Activated CD8-positive, alpha-beta memory T cell treated with anti-CD3 and anti-CD28 coated beads for 36 hours (primary cell): ENCODE measurements around the gene RAI1. TPM values are rescaled to one million over a fixed set of nuclear protein-coding genes. Genes with fewer than 3 reads are reported as not detected.

Experiments
- CTCF ChIA-PET: fragments of 350-600 bp; sonication (Branson Sonifier 250); formaldehyde crosslinking; loops from one replicate; lab custom pipeline; 2021; ENCODE audit warnings: antibody characterized with exemption; lab: Charles Lee
- POLR2A ChIA-PET: fragments of 350-600 bp; sonication (Branson Sonifier 250); formaldehyde crosslinking; loops from one replicate; lab custom pipeline; 2021; ENCODE audit warnings: antibody characterized with exemption; lab: Charles Lee
- total RNA-seq, 2 experiments: library from RNA; stranded (reverse); gene quantifications; one replicate each; pipeline ENCODE4 v1.2.3, GENCODE V29; 2021

Gene RAI1
- total RNA-seq, 2 experiments from 2014 or later: 21.3 to 21.6 TPM

DNA sequence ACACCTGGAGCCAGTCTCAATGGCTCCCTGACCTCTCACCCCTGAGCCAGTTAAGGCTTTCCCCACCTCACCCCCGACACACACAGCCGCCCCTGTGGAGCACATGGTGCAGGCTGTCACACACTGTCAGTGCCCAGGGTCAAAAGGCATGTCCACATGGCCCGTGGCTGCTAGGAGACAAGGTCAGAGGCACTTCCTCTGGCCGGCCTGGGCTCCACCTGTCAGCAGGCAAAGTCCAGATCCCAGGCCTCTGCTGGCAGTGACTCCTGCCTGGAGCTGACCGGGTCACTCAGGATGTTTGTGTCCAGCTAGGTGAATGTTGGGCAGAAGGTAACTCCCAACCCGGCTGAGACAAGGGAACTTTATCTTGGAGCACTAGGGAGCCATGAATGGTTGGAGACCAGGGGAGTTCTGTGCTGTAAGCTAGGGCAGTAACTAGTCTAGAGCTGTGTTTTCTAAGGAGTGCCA lies 149.5 kb downstream of the RAI1 start:
- ChIA-PET CTCF (interaction anchor here (1.1 kb wide), 1 partner anchor 29 kb away, joined by 3 read pairs; no protein-coding TSS in a partner anchor), POLR2A (interaction anchor here (1.4 kb wide), 1 partner anchor 24 kb away, joined by 3 read pairs; no protein-coding TSS in a partner anchor)

DNA sequence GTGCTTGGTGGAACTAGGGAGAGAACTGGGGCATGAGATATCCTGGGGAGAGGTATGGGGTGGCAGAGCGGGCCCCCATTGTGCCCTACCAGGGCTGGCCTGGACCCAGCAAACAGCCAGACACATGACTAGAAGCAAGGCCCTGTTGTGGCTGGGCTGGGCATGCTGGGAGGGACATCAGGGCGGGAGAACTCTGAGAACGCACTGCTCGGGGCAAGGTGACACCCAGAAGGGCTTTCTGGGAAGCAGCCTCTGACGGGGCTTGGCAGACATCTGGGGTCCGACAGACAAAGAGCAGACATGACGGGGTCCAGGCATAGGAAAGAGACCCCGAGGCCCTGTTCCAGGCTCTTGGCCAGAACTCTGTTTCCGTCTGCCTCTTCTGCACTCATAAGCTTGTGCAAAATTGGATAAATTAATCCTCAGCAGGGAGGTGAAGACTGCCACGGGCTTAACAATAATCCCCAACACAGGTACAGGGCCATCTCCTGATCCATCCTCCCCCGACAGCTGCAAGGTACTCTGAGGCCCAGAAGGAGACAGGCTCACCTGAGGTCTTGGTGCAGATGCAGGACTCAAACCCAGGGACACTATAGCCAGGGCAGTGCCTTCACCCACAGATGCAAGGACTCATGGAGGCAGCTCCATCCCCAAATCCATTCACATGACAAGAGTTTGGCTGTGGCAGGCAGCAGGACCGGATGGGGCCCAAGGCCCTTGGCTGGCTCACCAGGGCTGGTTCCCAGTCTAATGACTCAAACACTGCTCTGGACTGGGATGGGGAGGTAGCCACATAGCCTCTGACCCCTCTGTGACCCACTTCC lies 150.2 kb downstream of the RAI1 start:
- POLR2A ChIA-PET: interaction anchor here (7.8 kb wide), 1 partner anchor 23 kb away, joined by 65 read pairs; no protein-coding TSS in a partner anchor
- CTCF ChIA-PET: interaction anchor here (1.1 kb wide), 1 partner anchor 28 kb away, joined by 3 read pairs; no protein-coding TSS in a partner anchor

DNA sequence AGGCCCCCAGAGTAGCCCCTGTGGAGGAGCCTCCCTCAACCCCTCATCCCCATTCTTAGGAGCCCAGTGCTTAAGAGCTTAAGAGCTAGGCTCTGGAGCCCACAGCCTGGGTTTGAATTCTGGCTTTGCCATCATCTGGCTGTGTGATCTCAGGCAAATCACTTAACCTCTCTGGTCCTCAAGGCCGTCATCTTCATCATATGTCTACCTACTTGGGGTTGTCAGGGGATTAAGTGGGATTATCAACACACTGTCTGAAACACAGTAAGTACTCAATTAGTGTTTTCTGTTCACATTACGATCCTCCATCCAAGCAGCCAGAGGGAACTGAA lies 150.7 kb downstream of the RAI1 start:
- POLR2A ChIA-PET: interaction anchor here (7.8 kb wide), 1 partner anchor 23 kb away, joined by 65 read pairs; no protein-coding TSS in a partner anchor
- CTCF ChIA-PET: no interaction called here

DNA sequence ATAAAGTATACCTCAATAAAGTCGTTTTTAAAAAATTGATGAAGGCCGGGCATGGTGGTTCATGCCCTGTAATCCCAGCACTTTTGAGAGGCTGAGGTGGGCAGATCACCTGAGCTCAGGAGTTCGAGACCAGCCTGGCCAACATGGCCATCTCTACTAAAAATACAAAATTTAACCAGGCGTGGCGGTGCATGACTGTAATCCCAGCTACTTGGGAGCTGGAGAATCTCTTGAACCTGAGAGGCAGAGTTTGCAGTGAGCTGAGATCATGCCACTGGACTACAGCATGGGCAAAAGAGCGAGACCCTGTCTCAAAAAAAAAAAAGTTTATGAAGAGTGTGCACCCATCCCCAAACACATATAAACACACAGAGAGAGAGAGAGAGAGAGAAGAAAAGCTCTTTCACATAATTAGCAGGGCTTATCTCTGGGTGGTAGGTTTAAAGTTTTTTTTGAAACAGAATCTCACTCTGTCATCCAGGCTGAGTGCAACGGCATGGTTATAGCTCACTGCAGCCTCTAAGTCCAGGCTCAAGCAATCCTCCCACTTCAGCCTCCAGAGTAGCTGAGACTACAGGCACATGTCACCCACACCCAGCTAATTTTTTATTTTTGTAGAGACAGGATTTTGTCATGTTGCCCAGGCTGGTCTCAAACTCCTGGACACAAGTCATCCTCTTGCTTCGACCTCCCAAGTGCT lies 152.6 kb downstream of the RAI1 start:
- ChIA-PET POLR2A (interaction anchor here (1.1 to 7.8 kb wide), 3 partner anchors 8 to 21 kb away, joined by 4 to 65 read pairs (median 47); no protein-coding TSS in a partner anchor), CTCF (interaction anchor here (1.3 to 2.3 kb wide), 4 partner anchors 8 to 27 kb away, joined by 3 to 5 read pairs (median 4); no protein-coding TSS in a partner anchor)

DNA sequence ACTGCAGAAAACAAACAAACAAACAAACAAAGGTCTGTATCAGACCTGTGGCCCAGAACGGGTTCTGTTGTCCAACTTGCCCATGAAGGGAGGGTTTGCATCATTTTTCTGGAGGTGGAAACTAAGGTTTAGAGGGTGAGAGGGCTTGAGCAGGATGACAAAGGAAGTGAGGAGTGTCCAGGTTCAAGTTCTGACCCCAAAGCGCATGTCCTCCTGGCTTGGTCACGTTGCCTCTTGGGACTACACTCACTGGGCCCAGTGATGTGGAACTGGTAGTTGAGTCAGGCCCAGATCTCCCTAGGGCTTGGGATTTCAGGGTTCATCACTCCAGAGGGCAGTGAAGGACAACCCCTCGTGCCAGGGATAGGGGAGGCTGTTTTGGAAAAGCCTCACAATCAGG lies 153.7 kb downstream of the RAI1 start:
- POLR2A ChIA-PET: interaction anchor here (4.5 to 7.8 kb wide), 2 partner anchors 10 to 20 kb away, joined by 47 to 65 read pairs; no protein-coding TSS in a partner anchor

DNA sequence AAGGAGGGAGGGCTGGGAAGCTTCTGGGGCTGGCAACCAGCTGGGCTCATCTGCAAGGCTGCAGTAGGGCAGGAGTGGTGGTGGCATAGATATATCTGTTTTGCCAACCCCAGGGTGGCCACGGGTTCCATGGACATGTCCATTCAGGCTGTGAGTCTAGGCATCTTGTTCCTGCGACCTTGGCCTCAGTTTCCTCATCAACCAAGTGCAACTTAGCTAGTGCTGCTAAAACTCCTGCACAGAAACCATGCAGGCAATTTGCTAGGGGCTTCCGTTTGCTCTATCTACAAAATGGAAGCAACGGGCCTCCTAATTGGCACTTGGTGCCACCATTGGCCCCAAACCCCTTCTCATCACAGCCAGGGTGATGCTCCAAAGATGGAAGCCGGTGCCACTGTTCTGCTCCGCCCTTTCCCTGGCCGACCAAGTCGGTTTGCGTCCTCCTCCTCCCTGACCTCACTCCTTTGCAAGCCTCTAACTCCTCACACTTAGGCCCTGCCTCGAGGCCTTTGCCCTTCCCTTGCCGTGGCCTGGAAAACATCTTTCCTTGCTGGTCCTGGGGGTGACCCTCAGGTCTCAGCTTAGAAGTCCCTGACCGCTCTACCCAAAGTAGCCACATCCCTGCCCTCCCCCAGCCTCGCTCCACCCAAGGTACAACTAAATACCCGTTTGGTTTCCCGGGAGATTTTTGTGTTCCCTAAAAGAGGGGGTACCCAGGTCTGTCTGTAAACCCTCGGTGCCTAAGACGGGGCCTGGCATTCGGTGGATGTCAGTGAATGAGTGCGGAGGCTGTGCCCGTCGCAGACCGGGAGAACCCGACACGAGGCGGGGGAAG lies 154.4 kb downstream of the RAI1 start:
- ChIA-PET CTCF (interaction anchor here (1.0 to 4.5 kb wide), 8 partner anchors 10 to 122 kb away, joined by 3 to 32 read pairs (median 6); no protein-coding TSS in a partner anchor), POLR2A (interaction anchor here (0.5 to 7.8 kb wide), 18 partner anchors 10 to 245 kb away, joined by 3 to 65 read pairs (median 6); partner anchors contain the start of genes DRC3 and TOM1L2)

More for the DNA sequence above, 153.7 kb downstream of the RAI1 start:
- CTCF ChIA-PET: interaction anchor here (1.3 to 2.3 kb wide), 3 partner anchors 9 to 26 kb away, joined by 3 to 4 read pairs (median 3); no protein-coding TSS in a partner anchor

DNA sequence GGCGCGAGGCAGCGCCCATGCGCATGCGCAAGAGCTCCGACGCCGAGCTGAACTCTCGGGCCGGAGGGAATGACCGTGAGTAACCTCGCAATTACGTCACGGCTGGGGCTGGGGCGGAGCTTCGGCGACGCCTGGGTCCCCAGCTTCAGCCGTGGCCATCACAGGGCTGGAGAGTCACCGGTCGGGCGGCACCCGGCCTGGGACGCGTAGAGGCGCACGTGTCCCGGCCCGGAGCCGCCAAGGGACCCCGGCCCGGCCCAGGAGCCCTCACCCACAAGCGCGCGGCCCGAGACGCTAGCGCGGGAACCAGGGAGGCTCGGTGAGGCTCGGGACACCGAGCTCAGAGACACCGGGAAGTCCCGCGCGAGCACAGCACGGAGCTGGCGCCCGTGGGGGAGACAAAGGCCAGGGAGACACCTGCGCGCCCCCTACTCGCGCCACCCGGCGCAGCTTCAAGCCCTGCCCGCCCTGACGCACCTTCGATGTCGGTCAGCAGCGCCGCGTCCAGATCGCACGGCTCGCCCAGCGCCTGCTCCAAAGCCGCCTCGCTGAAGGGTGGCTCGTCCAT lies 155.1 kb downstream of the RAI1 start:
- ChIA-PET POLR2A (interaction anchor here (0.5 to 7.8 kb wide), 20 partner anchors 8 to 245 kb away, joined by 3 to 65 read pairs (median 6); partner anchors contain the start of genes DRC3 and TOM1L2), CTCF (interaction anchor here (1.0 to 4.5 kb wide), 7 partner anchors 11 to 122 kb away, joined by 3 to 32 read pairs (median 6); no protein-coding TSS in a partner anchor)

DNA sequence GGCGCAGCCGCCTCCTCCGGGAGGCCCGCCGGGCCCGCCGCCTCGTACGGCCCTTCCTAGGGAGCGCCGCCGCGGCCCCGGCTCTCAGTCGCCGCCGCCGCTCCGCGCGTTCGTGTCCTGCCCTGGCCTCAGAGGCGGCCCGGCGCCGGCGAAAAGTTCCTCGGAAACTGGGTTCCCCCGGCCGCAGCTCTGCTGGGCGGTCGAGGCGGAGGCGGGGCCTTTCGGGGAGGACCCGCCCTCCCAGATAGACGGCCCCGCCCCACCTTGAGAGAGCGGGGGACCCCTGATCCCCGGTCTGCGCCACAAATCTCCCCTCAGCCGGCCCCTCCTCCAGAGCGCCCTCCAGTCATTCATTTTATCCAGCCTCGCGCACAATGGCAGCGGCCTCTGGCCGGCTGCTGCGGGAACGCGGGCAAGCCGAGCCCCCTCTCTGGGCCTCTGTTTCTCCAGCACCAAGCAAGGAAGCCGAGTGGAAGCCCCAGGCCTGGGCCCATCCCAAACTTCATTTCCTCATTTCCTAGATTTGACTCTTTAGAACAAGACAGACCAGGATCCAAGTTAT lies 155.6 kb downstream of the RAI1 start, which contains the start of gene SREBF1:
TSS of gene SREBF1 (minus strand) at position 169 of the 562 bp plus-strand sequence. CDS start 169 bp downstream, outside the sequence.
- POLR2A ChIA-PET: interaction anchor here (0.6 to 7.8 kb wide), 17 partner anchors 9 to 246 kb away, joined by 3 to 65 read pairs (median 6); no protein-coding TSS in a partner anchor
- CTCF ChIA-PET: interaction anchor here (1.0 to 4.5 kb wide), 6 partner anchors 11 to 121 kb away, joined by 3 to 32 read pairs (median 10); no protein-coding TSS in a partner anchor

DNA sequence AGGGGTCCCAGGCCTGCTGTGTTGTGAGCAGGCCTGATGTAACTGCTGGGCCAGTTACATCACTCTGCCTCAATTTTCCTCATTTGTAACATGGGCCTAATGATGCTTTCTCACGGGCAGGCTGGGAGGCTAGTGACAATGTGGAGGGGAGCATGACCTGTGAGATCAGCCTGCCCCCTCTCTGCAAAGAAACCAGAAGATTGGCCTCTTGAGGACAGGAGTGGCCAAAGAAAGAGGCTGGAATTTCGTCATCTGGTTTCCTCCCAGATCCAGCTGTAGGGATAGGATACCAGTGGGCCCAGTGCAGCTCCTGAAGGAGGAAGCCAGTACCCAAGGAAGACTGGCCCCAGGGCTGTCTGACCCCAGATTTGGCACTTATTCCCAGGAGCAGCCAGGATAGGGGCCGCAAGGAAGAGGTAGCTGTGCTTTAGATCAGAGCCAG lies 156.1 kb downstream of the RAI1 start:
- POLR2A ChIA-PET: interaction anchor here (0.8 to 7.8 kb wide), 9 partner anchors 9 to 155 kb away, joined by 3 to 65 read pairs (median 9); partner anchors contain the start of genes DRC3 and TOM1L2
- CTCF ChIA-PET: interaction anchor here (0.9 to 4.5 kb wide), 5 partner anchors 8 to 44 kb away, joined by 3 to 32 read pairs (median 16); no protein-coding TSS in a partner anchor

DNA sequence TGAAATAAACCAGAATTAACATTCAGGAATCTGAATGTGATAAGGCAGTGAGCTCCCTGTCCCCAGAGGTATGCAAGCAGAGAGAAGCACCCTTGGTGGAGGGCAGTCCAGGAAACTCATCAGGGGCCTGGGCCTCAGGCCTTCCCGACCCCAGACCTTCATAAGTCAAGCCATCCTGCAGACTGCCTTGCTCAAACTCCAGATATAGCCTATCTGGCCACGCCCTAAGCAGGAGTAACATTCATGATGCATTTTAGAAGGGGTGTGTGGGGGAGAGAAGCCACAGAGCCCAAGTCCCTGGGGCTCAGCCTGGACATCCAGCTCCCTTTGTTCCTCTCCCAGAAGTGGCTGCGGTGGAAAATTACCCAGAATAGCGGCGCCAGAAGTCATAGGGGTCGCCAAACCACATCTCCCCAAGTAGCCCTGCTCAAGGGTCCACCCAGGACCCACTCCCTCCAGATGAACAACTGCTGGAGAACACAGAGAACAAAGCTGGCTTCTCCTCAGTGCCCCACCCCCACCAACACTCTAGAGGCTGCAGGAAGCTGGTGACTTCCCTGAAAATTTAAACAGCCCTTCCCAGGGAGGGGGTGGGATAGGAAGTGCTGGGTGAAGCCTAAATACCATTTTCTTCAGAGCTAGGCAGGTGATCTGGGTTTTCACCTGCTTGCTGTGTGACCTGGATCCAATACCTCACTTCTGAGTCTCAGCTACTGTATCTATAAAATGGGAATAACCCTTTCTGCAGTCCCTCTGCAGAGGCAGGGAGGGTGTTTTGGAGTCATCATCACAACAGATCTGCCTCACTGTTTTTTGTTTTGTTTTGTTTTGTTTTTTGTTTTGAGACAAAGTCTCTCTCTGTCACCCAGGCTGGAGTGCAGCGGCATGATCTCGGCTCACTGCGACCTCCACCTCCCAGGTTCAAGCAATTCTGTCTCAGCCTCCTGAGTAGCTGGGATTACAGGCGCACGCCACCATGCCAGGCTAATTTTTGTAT lies 157.0 kb downstream of the RAI1 start:
- CTCF ChIA-PET: interaction anchor here (0.9 to 4.5 kb wide), 6 partner anchors 9 to 45 kb away, joined by 3 to 32 read pairs (median 10); no protein-coding TSS in a partner anchor

DNA sequence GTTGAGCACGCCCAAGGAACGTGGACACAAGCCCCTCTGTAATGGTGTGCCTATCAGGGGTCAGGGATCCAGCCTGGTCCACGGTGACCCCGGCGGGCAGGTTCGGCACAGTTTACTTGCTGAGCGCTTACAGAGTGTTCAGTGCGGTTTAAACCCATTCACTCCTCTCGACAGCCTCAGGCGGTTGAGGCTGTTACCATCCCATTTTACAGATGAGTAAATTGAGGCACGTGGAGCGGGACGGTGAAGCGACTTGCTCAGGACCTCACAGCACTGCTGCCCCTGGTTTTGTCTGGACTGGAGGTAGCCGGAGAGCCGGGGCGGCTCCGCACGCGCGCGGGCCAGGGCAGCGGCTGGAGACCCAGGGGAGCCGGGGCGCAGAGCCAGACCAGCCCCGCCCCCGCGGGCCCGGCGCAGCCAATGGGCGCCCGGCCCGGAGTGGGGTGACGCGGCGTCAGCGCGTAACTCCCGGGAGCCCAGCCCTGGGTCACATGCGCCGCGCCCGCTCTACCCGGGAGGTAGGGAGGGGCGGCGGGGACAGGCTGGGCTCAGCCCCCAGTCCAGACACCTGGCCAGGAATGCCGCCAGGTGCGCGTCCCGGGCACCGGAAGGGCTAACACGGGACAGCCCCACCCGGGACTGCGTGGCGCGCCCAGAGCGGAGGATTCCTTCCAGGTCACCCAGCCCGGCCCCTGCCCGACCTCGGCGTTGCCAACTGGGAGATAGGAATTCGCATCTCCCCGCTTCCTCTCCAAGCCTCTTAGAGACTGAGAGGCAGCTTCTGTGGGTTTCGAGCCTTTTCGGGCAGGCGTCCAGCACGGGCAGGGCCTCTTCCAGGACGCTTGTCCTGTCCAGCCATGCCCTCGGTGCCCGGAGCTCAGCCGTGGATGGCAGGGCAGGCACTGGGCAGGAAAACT lies 158.8 kb downstream of the RAI1 start:
- POLR2A ChIA-PET: interaction anchor here (0.8 to 2.0 kb wide), 6 partner anchors 8 to 158 kb away, joined by 3 to 19 read pairs (median 6); no protein-coding TSS in a partner anchor
- CTCF ChIA-PET: interaction anchor here (0.8 to 4.5 kb wide), 5 partner anchors 8 to 157 kb away, joined by 3 to 32 read pairs (median 5); no protein-coding TSS in a partner anchor

More for the DNA sequence above, 157.0 kb downstream of the RAI1 start:
- POLR2A ChIA-PET: interaction anchor here (0.9 to 7.8 kb wide), 4 partner anchors 10 to 156 kb away, joined by 5 to 65 read pairs (median 8); partner anchors contain the start of genes DRC3 and TOM1L2

DNA sequence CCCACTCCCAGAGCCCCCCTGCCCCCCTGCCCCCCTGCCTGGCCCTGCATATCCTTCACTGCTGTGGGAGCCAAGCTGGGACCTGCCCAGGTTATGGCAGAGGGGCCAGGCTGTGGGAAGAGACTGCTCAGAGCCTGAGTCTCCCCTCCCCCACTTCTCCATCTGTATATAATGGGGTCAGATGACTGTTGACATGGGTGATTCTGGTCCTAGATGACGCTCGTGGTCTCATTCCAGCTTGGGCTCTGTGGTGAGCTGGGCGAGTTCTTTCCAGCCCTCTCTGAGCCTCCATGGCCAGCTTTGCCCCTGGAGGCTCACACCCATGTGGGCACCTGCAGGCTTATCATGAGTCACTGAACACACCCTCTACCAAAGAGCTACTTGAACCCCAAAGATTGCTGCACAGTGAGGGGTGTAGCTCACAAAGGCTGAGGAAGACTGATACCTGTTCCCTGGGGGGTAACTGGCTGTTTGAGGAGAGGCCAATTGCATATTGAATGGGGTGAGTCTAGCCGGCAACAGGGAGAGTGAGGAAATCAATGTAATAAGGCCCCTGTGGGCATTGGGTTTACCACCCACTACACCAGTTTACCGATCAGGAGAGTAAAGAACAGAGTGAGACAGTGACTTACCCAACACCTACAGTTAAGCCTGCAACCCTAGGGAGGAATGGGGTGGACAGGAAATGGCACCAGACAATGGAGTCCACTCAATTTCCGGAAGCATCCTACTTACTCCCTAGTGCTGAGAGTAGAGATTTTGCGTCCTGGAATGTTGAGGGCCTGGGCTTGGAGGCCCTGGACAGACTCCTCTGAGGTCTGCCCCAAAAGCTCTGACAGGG lies 159.7 kb downstream of the RAI1 start:
- POLR2A ChIA-PET: interaction anchor here (0.8 to 1.6 kb wide), 5 partner anchors 8 to 159 kb away, joined by 3 to 19 read pairs (median 6); no protein-coding TSS in a partner anchor
- CTCF ChIA-PET: interaction anchor here (0.8 to 3.6 kb wide), 3 partner anchors 9 to 158 kb away, joined by 3 to 17 read pairs (median 5); no protein-coding TSS in a partner anchor

DNA sequence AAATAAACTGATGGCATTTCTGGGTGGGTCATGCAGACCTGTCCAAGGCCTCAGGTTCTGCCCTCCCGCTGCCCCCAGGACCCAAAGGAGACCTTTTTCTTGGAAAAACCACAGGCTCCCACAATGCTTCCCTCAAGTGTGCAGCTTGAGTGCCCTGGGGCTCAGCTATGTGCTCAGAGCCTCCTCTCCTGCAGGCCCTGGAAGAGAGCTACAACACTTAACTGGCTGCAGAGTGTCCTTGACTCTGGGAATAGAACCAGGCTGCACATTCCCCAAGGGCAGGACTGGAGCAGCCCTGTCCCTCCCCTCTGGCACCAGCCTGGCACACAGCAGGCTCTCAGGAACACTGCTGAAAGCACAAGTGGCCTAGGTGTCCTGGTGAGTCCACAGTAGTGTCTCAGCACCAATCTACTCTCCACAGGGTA lies 160.4 kb downstream of the RAI1 start:
- ChIA-PET CTCF (interaction anchor here (1.5 to 3.6 kb wide), 2 partner anchors 8 to 28 kb away, joined by 5 to 17 read pairs; no protein-coding TSS in a partner anchor), POLR2A (interaction anchor here (1.3 to 1.6 kb wide), 3 partner anchors 8 to 160 kb away, joined by 5 to 19 read pairs (median 6); no protein-coding TSS in a partner anchor)
